K562 (cell line): ENCODE measurements around the gene VILL. TPM values are rescaled to one million over a fixed set of nuclear protein-coding genes. Genes with fewer than 3 reads are reported as not detected.

ENCODE experiments used
- ATF1 ChIP-seq, 2 experiments: fragments of 450-650 bp in 1 of 2; IDR thresholded peaks; 2 replicates each; pipeline ENCODE4 v1.6.1; 2016; ENCODE audit warnings: missing compliant biosample characterization in 1 of 2, missing genetic modification characterization in 1 of 2
- BHLHE40 ChIP-seq: IDR thresholded peaks from 2 replicates; pipeline ENCODE4 v1.6.1; 2011; ENCODE audit warnings: low read length, improper control_type of control experiment
- IRF1 ChIP-seq: sonication (generic); formaldehyde crosslinking; IDR thresholded peaks from 2 replicates; pipeline ENCODE4 v1.8.0; 2022; ENCODE audit warnings: missing genetic modification reagents, mild to moderate bottlenecking, borderline replicate concordance
- MAZ ChIP-seq, 2 experiments: fragments of 450-650 bp in 1 of 2; sonication (generic) in 1 of 2; formaldehyde crosslinking; IDR thresholded peaks in 1 of 2; conservative IDR thresholded peaks in 1 of 2; 2 replicates each; pipeline versions ENCODE4 v1.4.0 to v1.5.0; 2020; ENCODE audit warnings: mild to moderate bottlenecking in 1 of 2, missing genetic modification reagents in 1 of 2
- NONO ChIP-seq, 2 experiments: fragments of 200-400 bp in 1 of 2; fragments of 450-650 bp in 1 of 2; formaldehyde crosslinking in 1 of 2; IDR thresholded peaks; 2 replicates each; pipeline ENCODE4 v1.6.1; 2017; ENCODE audit warnings: low read depth in 2 of 2, mild to moderate bottlenecking in 2 of 2, moderate library complexity in 2 of 2, low read length in 1 of 2
- SIN3A ChIP-seq, 2 experiments: fragments of 150-350 bp in 1 of 2; IDR thresholded peaks; 2 replicates each; pipeline ENCODE4 v1.6.1; 2011 to 2016; ENCODE audit warnings: borderline replicate concordance in 2 of 2, low read depth in 2 of 2, low read length in 2 of 2, mild to moderate bottlenecking in 2 of 2, moderate library complexity in 2 of 2; ENCODE audit not compliant: control insufficient read depth in 1 of 2
- TEAD4 ChIP-seq, 2 experiments: sonication (generic) in 1 of 2; formaldehyde crosslinking in 1 of 2; IDR thresholded peaks; 2 replicates each; pipeline versions ENCODE4 v1.6.1 to v1.8.0; 2012 to 2022; ENCODE audit warnings: borderline replicate concordance in 1 of 2, inconsistent platforms in 1 of 2, low read length in 1 of 2, mild to moderate bottlenecking in 1 of 2, missing genetic modification reagents in 1 of 2
- THAP7 ChIP-seq: fragments of 250-450 bp; sonication (Bioruptor Pico); IDR thresholded peaks from 2 replicates; pipeline ENCODE4 v1.5.0; 2021
- TOE1 ChIP-seq, 2 experiments: fragments of 450-650 bp in 1 of 2; sonication (generic) in 1 of 2; formaldehyde crosslinking in 1 of 2; IDR thresholded peaks; 2 replicates each; pipeline versions ENCODE4 v1.7.1 to v1.8.0; 2016 to 2022; ENCODE audit warnings: borderline replicate concordance in 2 of 2, mild to moderate bottlenecking in 2 of 2, antibody characterized with exemption in 1 of 2, inconsistent platforms in 1 of 2, low read depth in 1 of 2, missing genetic modification reagents in 1 of 2, moderate library complexity in 1 of 2
- ZBTB11 ChIP-seq, 3 experiments: fragments of 200-800 bp in 1 of 3; fragments of 250-450 bp in 1 of 3; fragments of 450-650 bp in 1 of 3; sonication (Bioruptor Pico) in 1 of 3; sonication (Bioruptor generic) in 1 of 3; formaldehyde crosslinking in 1 of 3; IDR thresholded peaks; 2 replicates each; pipeline versions ENCODE4 v1.6.1 to v1.8.0; 2016 to 2022; ENCODE audit warnings: mild to moderate bottlenecking in 2 of 3, missing genetic modification characterization in 2 of 3, missing compliant biosample characterization in 1 of 3, moderate library complexity in 1 of 3
- ZC3H4 ChIP-seq: sonication (generic); formaldehyde crosslinking; IDR thresholded peaks from 2 replicates; pipeline ENCODE4 v1.9.0; 2021; ENCODE audit warnings: missing genetic modification reagents, borderline replicate concordance
- ZNF184 ChIP-seq: sonication (generic); formaldehyde crosslinking; IDR thresholded peaks from 2 replicates; pipeline ENCODE4 v1.5.0; 2020; ENCODE audit warnings: missing genetic modification reagents
- ZNF511 ChIP-seq: sonication (generic); formaldehyde crosslinking; IDR thresholded peaks from 2 replicates; pipeline ENCODE4 v1.8.0; 2022; ENCODE audit warnings: mild to moderate bottlenecking, missing genetic modification reagents
- polyA plus RNA-seq, 8 experiments: library from polyadenylated mRNA; depleted of rRNA in 4 of 8; stranded (reverse) in 5 of 8; unstranded in 3 of 8; fragments of >200 nt; fragmentation: Nextera tagmentation in 2 of 8; fragmentation: Illumina TruSeq in 1 of 8; extraction: Ambion mirVana in 2 of 8; extraction: Trizol in 1 of 8; gene quantifications; 2 replicates each; pipeline versions ENCODE4 v1.2.1 to v1.2.3, GENCODE V29; 2011 to 2014; ENCODE audit warnings: inconsistent platforms in 1 of 8, missing spikeins in 1 of 8
- total RNA-seq, 7 experiments: library from RNA; depleted of rRNA in 6 of 7; stranded (reverse); fragments of >200 nt in 6 of 7; fragmentation: Illumina TruSeq in 2 of 7; extraction: Trizol in 2 of 7; gene quantifications; 2 replicates each; pipeline versions ENCODE4 v1.2.1 to v1.2.3, GENCODE V29; 2011 to 2021; ENCODE audit warnings: low replicate concordance in 1 of 7
- TF ChIP-seq, protein P1 (sequence below): sonication (generic); formaldehyde crosslinking; IDR thresholded peaks from 2 replicates; pipeline ENCODE4 v1.8.0; 2023; ENCODE audit warnings: mild to moderate bottlenecking, missing genetic modification reagents
- TF ChIP-seq, protein P2 (sequence below): IDR thresholded peaks from 2 replicates; pipeline ENCODE4 v1.6.1; 2011; ENCODE audit not compliant: insufficient read length; ENCODE audit errors: extremely low read depth

The VILL gene
- total and polyA plus RNA-seq, 9 of the 15 experiments (the other 6 are each of a cell fraction or from before 2014, with no cell fraction given): 0.11 to 16.0 (median 8.8) TPM

GRCh38 chr3:37993820-37994638 lies 3.4 kb downstream of the VILL start (continued):
- TF ChIP-seq THAP7 (CRISPR knock-in tag) (peak; percentile 71), IRF1 (CRISPR knock-in tag) (no peak), MAZ (CRISPR knock-in tag; conservative IDR thresholded peaks at IDR 0.05 in 1 of 2, IDR thresholded peaks at IDR 0.05 in 1 of 2) (peak; percentile 95 to 96), BHLHE40 (peak; percentile 85), ZBTB11 (CRISPR knock-in tag; IDR thresholded peaks at IDR 0.05) (peak in 2 of 3 experiments; percentile 87 to 97; a peak in 4 of 6 replicates), ZC3H4 (no peak), NONO (IDR thresholded peaks at IDR 0.05; ENCODE audit: low read depth in 2 of 2, low read length in 1 of 2) (no peak), ZNF184 (CRISPR knock-in tag) (no peak), ZNF511 (peak; percentile 79; the same call in 1 of the 2 replicates), ATF1 (CRISPR knock-in tag; IDR thresholded peaks at IDR 0.05) (no peak), ATF1 (tag; IDR thresholded peaks at IDR 0.05) (peak; percentile 76), SIN3A (IDR thresholded peaks at IDR 0.05; ENCODE audit: borderline replicate concordance in 2 of 2, control insufficient read depth in 1 of 2, low read depth in 2 of 2, low read length in 2 of 2) (peak; percentile 58 to 71; a peak in 2 of 4 replicates), TEAD4 (IDR thresholded peaks at IDR 0.05; ENCODE audit: low read length) (peak; percentile 31), TEAD4 (CRISPR knock-in tag; IDR thresholded peaks at IDR 0.05; ENCODE audit: borderline replicate concordance) (no peak), TOE1 (IDR thresholded peaks at IDR 0.05; ENCODE audit: borderline replicate concordance) (peak; percentile 93), TOE1 (CRISPR knock-in tag; IDR thresholded peaks at IDR 0.05; ENCODE audit: borderline replicate concordance, low read depth) (peak; percentile 94; the same call in 1 of the 2 replicates)
- TF ChIP-seq, protein P1, sequence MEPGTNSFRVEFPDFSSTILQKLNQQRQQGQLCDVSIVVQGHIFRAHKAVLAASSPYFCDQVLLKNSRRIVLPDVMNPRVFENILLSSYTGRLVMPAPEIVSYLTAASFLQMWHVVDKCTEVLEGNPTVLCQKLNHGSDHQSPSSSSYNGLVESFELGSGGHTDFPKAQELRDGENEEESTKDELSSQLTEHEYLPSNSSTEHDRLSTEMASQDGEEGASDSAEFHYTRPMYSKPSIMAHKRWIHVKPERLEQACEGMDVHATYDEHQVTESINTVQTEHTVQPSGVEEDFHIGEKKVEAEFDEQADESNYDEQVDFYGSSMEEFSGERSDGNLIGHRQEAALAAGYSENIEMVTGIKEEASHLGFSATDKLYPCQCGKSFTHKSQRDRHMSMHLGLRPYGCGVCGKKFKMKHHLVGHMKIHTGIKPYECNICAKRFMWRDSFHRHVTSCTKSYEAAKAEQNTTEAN (CRISPR knock-in tag): peak; percentile 78; the same call in 1 of the 2 replicates
- TF ChIP-seq, protein P2, sequence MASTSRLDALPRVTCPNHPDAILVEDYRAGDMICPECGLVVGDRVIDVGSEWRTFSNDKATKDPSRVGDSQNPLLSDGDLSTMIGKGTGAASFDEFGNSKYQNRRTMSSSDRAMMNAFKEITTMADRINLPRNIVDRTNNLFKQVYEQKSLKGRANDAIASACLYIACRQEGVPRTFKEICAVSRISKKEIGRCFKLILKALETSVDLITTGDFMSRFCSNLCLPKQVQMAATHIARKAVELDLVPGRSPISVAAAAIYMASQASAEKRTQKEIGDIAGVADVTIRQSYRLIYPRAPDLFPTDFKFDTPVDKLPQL: no peak
